Fibroblast of lung (primary cell): ENCODE results near the gene TUBA1B.

Source experiments
- EZH2 ChIP-seq: IDR thresholded peaks from 2 replicates; pipeline ENCODE4 v1.5.1; 2012; ENCODE audit warnings: low read length, control low read depth, mild to moderate bottlenecking; ENCODE audit errors: missing control alignments
- TF ChIP-seq, protein P1 (sequence below), 2 donors: IDR thresholded peaks in 1 of 2; conservative IDR thresholded peaks in 1 of 2; 1 replicate in 1 of 2; 2 replicates in 1 of 2; pipeline ENCODE4 v1.5.1; 2011 to 2012; ENCODE audit warnings: low read length in 2 of 2, control low read depth in 1 of 2, inconsistent platforms in 1 of 2, low read depth in 1 of 2, mild to moderate bottlenecking in 1 of 2

DNA sequence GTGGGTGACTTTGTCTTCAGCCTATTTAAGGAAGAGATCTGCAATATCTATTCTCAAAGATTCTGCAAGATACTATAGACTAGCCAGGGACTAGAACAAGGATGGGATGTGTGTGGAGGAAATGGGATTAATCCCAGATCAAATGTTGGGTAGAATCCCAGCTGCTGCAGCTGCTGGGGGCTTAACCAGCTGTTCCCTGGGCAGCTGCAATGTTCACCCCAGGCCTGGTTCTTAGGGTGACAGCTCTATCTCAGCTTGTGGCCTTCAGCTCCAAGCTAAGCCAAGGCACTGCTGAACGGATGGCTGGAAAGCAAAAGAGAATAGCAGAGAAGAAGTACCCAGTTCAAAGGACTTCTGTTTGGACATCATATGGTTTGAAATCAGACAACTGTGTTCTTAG, 51.4 kb downstream of the TUBA1B start:
- TF ChIP-seq, protein P1, sequence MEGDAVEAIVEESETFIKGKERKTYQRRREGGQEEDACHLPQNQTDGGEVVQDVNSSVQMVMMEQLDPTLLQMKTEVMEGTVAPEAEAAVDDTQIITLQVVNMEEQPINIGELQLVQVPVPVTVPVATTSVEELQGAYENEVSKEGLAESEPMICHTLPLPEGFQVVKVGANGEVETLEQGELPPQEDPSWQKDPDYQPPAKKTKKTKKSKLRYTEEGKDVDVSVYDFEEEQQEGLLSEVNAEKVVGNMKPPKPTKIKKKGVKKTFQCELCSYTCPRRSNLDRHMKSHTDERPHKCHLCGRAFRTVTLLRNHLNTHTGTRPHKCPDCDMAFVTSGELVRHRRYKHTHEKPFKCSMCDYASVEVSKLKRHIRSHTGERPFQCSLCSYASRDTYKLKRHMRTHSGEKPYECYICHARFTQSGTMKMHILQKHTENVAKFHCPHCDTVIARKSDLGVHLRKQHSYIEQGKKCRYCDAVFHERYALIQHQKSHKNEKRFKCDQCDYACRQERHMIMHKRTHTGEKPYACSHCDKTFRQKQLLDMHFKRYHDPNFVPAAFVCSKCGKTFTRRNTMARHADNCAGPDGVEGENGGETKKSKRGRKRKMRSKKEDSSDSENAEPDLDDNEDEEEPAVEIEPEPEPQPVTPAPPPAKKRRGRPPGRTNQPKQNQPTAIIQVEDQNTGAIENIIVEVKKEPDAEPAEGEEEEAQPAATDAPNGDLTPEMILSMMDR (conservative IDR thresholded peaks at IDR 0.05 in 1 of 2, IDR thresholded peaks at IDR 0.05 in 1 of 2; ENCODE audit: low read depth in 1 of 2, low read length in 2 of 2), result no peak
- TF ChIP-seq EZH2, result no peak
